Esophagus squamous epithelium (tissue), 5 donors: ENCODE results near the gene FYCO1. TPM values are rescaled to one million over a fixed set of nuclear protein-coding genes. Genes with fewer than 3 reads are reported as not detected.
"Not testable (repeated sequence)": the region's sequence is repeated elsewhere in the genome, so short reads cannot be mapped to it uniquely, and the experiment has no call there.

Experiments used
- DNase-seq: peaks from one replicate; lab custom pipeline; 2025; lab: John Stamatoyannopoulos, UW
- H3K27ac ChIP-seq, 4 donors: fragments of 200-600 bp; sonication (generic); one replicate each; pipeline ENCODE4 v1.5.1; 2016 to 2019; ENCODE audit warnings: mild to moderate bottlenecking in 1 of 4
- H3K27me3 ChIP-seq, 4 donors: fragments of 200-600 bp; sonication (generic); 1 replicate in 3 of 4; 2 replicates in 1 of 4; pipeline versions ENCODE4 v1.5.1 to v1.6.0; 2017 to 2021; ENCODE audit warnings: antibody characterized with exemption in 1 of 4
- H3K36me3 ChIP-seq, 3 donors: fragments of 200-600 bp; sonication (generic); one replicate each; pipeline ENCODE4 v1.5.1; 2016 to 2019
- H3K4me1 ChIP-seq, 3 donors: fragments of 200-600 bp; sonication (generic); one replicate each; pipeline ENCODE4 v1.5.1; 2017 to 2019
- H3K4me3 ChIP-seq, 4 donors: fragments of 200-600 bp; sonication (generic); 1 replicate in 3 of 4; 2 replicates in 1 of 4; pipeline ENCODE4 v1.5.1; 2016 to 2019; ENCODE audit warnings: mild to moderate bottlenecking in 2 of 4, moderate library complexity in 1 of 4
- H3K9me3 ChIP-seq, 3 donors: fragments of 200-600 bp; sonication (generic); one replicate each; pipeline ENCODE4 v1.5.1; 2016 to 2019
- CTCF ChIP-seq, 6 experiments: fragments of 450-650 bp in 4 of 6; fragments of 200-600 bp in 2 of 6; sonication (generic) in 2 of 6; IDR thresholded peaks; one replicate each; pipeline ENCODE4 v1.5.1; 2016 to 2019; ENCODE audit warnings: antibody characterized with exemption in 6 of 6, mild to moderate bottlenecking in 4 of 6, moderate library complexity in 4 of 6
- POLR2A ChIP-seq, 4 donors: fragments of 450-650 bp; IDR thresholded peaks; one replicate each; pipeline ENCODE4 v1.6.1; 2017; ENCODE audit warnings: antibody characterized with exemption in 4 of 4, mild to moderate bottlenecking in 4 of 4, moderate library complexity in 3 of 4
- WGBS, 2 donors: methylation state at CpG; one replicate each; pipeline ENCODE4 v1.1.5; 2018; 5-methylcytosine and 5-hydroxymethylcytosine counted together
- intact Hi-C: fragments of 100-400 bp; cut with DNase I; formaldehyde crosslinking; loops from one replicate; pipeline ENCODE4 v1.15.0; 2022
- total RNA-seq, 4 donors: library from RNA; depleted of rRNA; stranded (reverse); fragments of >200 nt; gene quantifications; one replicate each; pipeline ENCODE4 v1.1.0, GENCODE V29; 2016
- donor health status: DM: yes; HTN: yes; CAD: no.

FYCO1 gene
- total RNA-seq, 4 donors from 2014 or later, result 17.8 to 33.3 (median 25.0) TPM

GRCh38 chr3:45997942-45998341, 2.3 kb upstream of the FYCO1 start:
- intact Hi-C loops, result no loop called here
- TF ChIP-seq POLR2A (IDR thresholded peaks at IDR 0.05) (no peak), CTCF (IDR thresholded peaks at IDR 0.05) (no peak)
- Histone ChIP-seq H3K9me3 (no peaks in the 10 kb centered on the region), H3K4me1 (peaks cover 15 to 31% (median 19%) of the 10 kb centered on the region in 3 donors), H3K36me3 (no peaks in the 10 kb centered on the region), H3K27me3 (no peaks in the 10 kb centered on the region), H3K27ac (no peak overlapping the region), H3K4me3 (no peak overlapping the region)
- WGBS, 2 donors, result 79 to 84% methylated on average over 2 of the region's 2 CpGs
- no peak for DNase-seq

GRCh38 chr3:45997499-45997898, 1.9 kb upstream of the FYCO1 start:
- H3K36me3 ChIP-seq, H3K4me3 ChIP-seq, intact Hi-C loops, H3K9me3 ChIP-seq, H3K27me3 ChIP-seq, H3K27ac ChIP-seq, DNase-seq: not testable (repeated sequence)
- WGBS, 2 donors, result 90 to 99% methylated on average over 13 to 15 of the region's 19 CpGs
- peaks cover 17 to 35% (median 23%) of the 10 kb centered on the region in 3 donors for H3K4me1 ChIP-seq

GRCh38 chr3:45994419-45995235, 997 bp downstream of the FYCO1 start:
- no peak for TF ChIP-seq CTCF (IDR thresholded peaks at IDR 0.05)
- no peak for TF ChIP-seq POLR2A (IDR thresholded peaks at IDR 0.05)
- H3K4me1 ChIP-seq, result peaks cover 25 to 64% (median 42%) of the 10 kb centered on the region in 3 donors
- H3K4me3 ChIP-seq, result peak overlapping the region; percentile 70 to 98 (median 81)
- H3K36me3 ChIP-seq, result no peaks in the 10 kb centered on the region
- no peaks in the 10 kb centered on the region for H3K9me3 ChIP-seq
- intact Hi-C loops, result no loop called here
- peak overlapping the region; percentile 90 to 97 (median 94) for H3K27ac ChIP-seq
- no peak for DNase-seq
- H3K27me3 ChIP-seq, result no peaks in the 10 kb centered on the region
- 7 to 11% methylated on average over 9 to 11 of the region's 16 CpGs for WGBS, 2 donors

- no peak for DNase-seq
- H3K9me3 ChIP-seq, result no peaks in the 10 kb centered on the region
- H3K27ac ChIP-seq, result peak overlapping the region; percentile 8 to 93 (median 82)
- peaks cover 33 to 75% (median 53%) of the 10 kb centered on the region in 3 donors for H3K4me1 ChIP-seq
- intact Hi-C loops, result no loop called here
- no peak for TF ChIP-seq POLR2A (IDR thresholded peaks at IDR 0.05)
- no peak for TF ChIP-seq CTCF (IDR thresholded peaks at IDR 0.05)
- no peaks in the 10 kb centered on the region for H3K36me3 ChIP-seq
- no peaks in the 10 kb centered on the region for H3K27me3 ChIP-seq
- 77 to 81% methylated on average over 3 of the region's 3 CpGs for WGBS, 2 donors
- no peak overlapping the region for H3K4me3 ChIP-seq
These were observed 2.1 kb downstream of the FYCO1 start for GRCh38 chr3:45993421-45994027.

DNA sequence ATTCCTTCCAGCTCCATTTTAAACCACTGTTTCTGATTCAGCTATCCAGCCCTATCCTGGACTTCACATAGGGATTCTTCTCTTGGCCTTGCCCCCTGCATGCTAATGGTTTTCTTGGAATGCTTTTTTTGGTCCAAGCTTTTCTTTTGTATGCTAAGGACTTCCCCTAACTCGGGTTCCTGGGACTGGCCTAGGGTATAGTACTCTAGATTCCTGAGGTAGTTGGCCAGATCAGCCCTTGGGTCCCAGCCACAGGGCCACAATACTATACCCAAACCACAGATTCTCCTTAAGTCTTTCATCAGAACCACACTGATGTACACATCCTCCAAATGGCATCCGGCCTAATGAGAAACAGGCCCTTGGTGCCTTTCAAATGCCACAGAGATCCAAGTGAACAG, 2.8 kb downstream of the FYCO1 start:
- H3K4me1 ChIP-seq, result peaks cover 40 to 82% (median 60%) of the 10 kb centered on the region in 3 donors
- no peak overlapping the region for H3K4me3 ChIP-seq
- H3K27me3 ChIP-seq, result no peaks in the 10 kb centered on the region
- H3K27ac ChIP-seq, result peak overlapping the region; percentile 8 to 93 (median 82)
- no peak for TF ChIP-seq POLR2A (IDR thresholded peaks at IDR 0.05)
- no peak for TF ChIP-seq CTCF (IDR thresholded peaks at IDR 0.05)
- H3K36me3 ChIP-seq, result no peaks in the 10 kb centered on the region
- intact Hi-C loops, result no loop called here
- 50 to 55% methylated on average over 2 of the region's 2 CpGs for WGBS, 2 donors
- no peak for DNase-seq
- no peaks in the 10 kb centered on the region for H3K9me3 ChIP-seq
